ENCODE measurements around the gene CCNH.

CCNH gene

GRCh38 chr5:87360132-87360531 is 52.6 kb downstream of the CCNH start:
- DNase-seq (ENCODE audit: low spot score): no peak

- DNase-seq (ENCODE audit: low spot score): no peak
Observed at GRCh38 chr5:87359106-87359505, 53.6 kb downstream of the CCNH start.

- DNase-seq (ENCODE audit: low spot score): no peak
Observed at GRCh38 chr5:87354496-87354895, 58.2 kb downstream of the CCNH start.

GRCh38 chr5:87347841-87348240 is 64.9 kb downstream of the CCNH start:
- no peak for DNase-seq (ENCODE audit: low spot score)

- DNase-seq (ENCODE audit: low spot score): no peak
Observed at GRCh38 chr5:87347272-87347671, 65.5 kb downstream of the CCNH start.

Data from putamen (tissue), 1 donor.